Tibial nerve (tissue), 3 donors: ENCODE results near the gene LRRC4.

Experiments used
- POLR2A ChIP-seq, 2 donors: fragments of 450-650 bp; IDR thresholded peaks; one replicate each; pipeline ENCODE4 v1.6.1; 2017; ENCODE audit warnings: antibody characterized with exemption in 2 of 2, mild to moderate bottlenecking in 2 of 2, moderate library complexity in 2 of 2
- TF ChIP-seq, protein P1 (sequence below), 5 experiments: fragments of 200-600 bp in 3 of 5; fragments of 450-650 bp in 2 of 5; sonication (generic) in 3 of 5; IDR thresholded peaks; one replicate each; pipeline ENCODE4 v1.5.1; 2016 to 2019; ENCODE audit warnings: antibody characterized with exemption in 5 of 5, mild to moderate bottlenecking in 3 of 5, moderate library complexity in 2 of 5

GRCh38 chr7:127993317-127993716 is 37.9 kb downstream of the LRRC4 start:
- TF ChIP-seq, protein P1, sequence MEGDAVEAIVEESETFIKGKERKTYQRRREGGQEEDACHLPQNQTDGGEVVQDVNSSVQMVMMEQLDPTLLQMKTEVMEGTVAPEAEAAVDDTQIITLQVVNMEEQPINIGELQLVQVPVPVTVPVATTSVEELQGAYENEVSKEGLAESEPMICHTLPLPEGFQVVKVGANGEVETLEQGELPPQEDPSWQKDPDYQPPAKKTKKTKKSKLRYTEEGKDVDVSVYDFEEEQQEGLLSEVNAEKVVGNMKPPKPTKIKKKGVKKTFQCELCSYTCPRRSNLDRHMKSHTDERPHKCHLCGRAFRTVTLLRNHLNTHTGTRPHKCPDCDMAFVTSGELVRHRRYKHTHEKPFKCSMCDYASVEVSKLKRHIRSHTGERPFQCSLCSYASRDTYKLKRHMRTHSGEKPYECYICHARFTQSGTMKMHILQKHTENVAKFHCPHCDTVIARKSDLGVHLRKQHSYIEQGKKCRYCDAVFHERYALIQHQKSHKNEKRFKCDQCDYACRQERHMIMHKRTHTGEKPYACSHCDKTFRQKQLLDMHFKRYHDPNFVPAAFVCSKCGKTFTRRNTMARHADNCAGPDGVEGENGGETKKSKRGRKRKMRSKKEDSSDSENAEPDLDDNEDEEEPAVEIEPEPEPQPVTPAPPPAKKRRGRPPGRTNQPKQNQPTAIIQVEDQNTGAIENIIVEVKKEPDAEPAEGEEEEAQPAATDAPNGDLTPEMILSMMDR (IDR thresholded peaks at IDR 0.05) = no peak
- no peak for TF ChIP-seq POLR2A (IDR thresholded peaks at IDR 0.05)
